DND-41 (cell line): ENCODE measurements around the gene CD96.

Source experiments
- ATAC-seq: fragments of 200-7000 bp; cut with Tn5 transposase; 3 replicates; pipeline ENCODE4 v1.9.1; 2021; ENCODE audit warnings: low read depth; ENCODE audit not compliant: insufficient read depth
- DNase-seq: peaks from one replicate; pipeline ENCODE4 v3.0.0-alpha.2; 2020
- H2AFZ ChIP-seq: 2 replicates; pipeline ENCODE4 v1.6.0; 2012; ENCODE audit warnings: low read depth, low read length
- H3K27ac ChIP-seq: 2 replicates; pipeline ENCODE4 v1.5.1; 2012; ENCODE audit warnings: low read length, inconsistent platforms
- H3K27me3 ChIP-seq: fragments of 200-600 bp; sonication (generic); 2 replicates; pipeline ENCODE4 v1.6.0; 2012; ENCODE audit warnings: low read length, mild to moderate bottlenecking, inconsistent platforms; ENCODE audit not compliant: insufficient read depth, poor library complexity
- H3K36me3 ChIP-seq: 2 replicates; pipeline ENCODE4 v1.5.1; 2012; ENCODE audit warnings: low read length, inconsistent platforms; ENCODE audit not compliant: insufficient read depth
- H3K4me1 ChIP-seq: 2 replicates; pipeline ENCODE4 v1.5.1; 2012; ENCODE audit warnings: mild to moderate bottlenecking, low read length; ENCODE audit not compliant: insufficient read depth
- H3K4me2 ChIP-seq: 2 replicates; pipeline ENCODE4 v1.6.0; 2012; ENCODE audit warnings: mild to moderate bottlenecking, moderate library complexity, low read length, inconsistent platforms; ENCODE audit not compliant: insufficient read depth
- H3K4me3 ChIP-seq, 2 experiments: fragments of 200-600 bp in 1 of 2; shearing (Covaris generic) in 1 of 2; 2 replicates each; pipeline ENCODE4 v1.5.1; 2012 to 2016; ENCODE audit warnings: inconsistent platforms in 2 of 2, low read length in 2 of 2, mild to moderate bottlenecking in 2 of 2, low read depth in 1 of 2, moderate library complexity in 1 of 2
- H3K79me2 ChIP-seq: 2 replicates; pipeline ENCODE4 v1.6.0; 2012; ENCODE audit warnings: low read length, inconsistent platforms; ENCODE audit not compliant: insufficient read depth
- H3K9ac ChIP-seq: 2 replicates; pipeline ENCODE4 v1.6.0; 2012; ENCODE audit warnings: low read depth, mild to moderate bottlenecking, inconsistent platforms, low read length, moderate library complexity
- H3K9me3 ChIP-seq: 2 replicates; pipeline ENCODE4 v1.5.1; 2012; ENCODE audit warnings: low read length, moderate library complexity, mild to moderate bottlenecking, inconsistent platforms; ENCODE audit not compliant: insufficient read depth, severe bottlenecking
- H4K20me1 ChIP-seq: 2 replicates; pipeline ENCODE4 v1.6.0; 2012; ENCODE audit warnings: low read length; ENCODE audit not compliant: insufficient read depth
- CTCF ChIP-seq: IDR thresholded peaks from 2 replicates; pipeline ENCODE4 v1.5.1; 2012; ENCODE audit warnings: borderline replicate concordance, low read length, moderate library complexity, mild to moderate bottlenecking; ENCODE audit not compliant: poor library complexity, severe bottlenecking; ENCODE audit errors: extremely low read depth
- EZH2 ChIP-seq: IDR thresholded peaks from 3 replicates; pipeline ENCODE4 v1.6.1; 2012; ENCODE audit warnings: borderline replicate concordance, low read depth, mild to moderate bottlenecking, moderate library complexity, low read length, inconsistent platforms; ENCODE audit not compliant: severe bottlenecking

CD96 gene

GRCh38 chr3:111690242-111690641, 148.2 kb downstream of the CD96 start:
- H3K4me1 ChIP-seq: no peaks in the 10 kb centered on the region
- DNase-seq: no peak

GRCh38 chr3:111691293-111691909, 149.4 kb downstream of the CD96 start:
- ATAC-seq (peak; percentile 63; the same call in 2 of the 3 replicates), DNase-seq (no peak)
- Histone ChIP-seq H3K9me3 (no peaks in the 10 kb centered on the region), H3K9ac (no peak overlapping the region), H3K4me2 (no peak overlapping the region), H3K36me3 (no peaks in the 10 kb centered on the region), H3K4me3 (no peak overlapping the region), H2AFZ (no peak overlapping the region), H3K79me2 (no peaks in the 10 kb centered on the region), H3K27ac (no peak overlapping the region), H3K4me1 (no peaks in the 10 kb centered on the region), H4K20me1 (no peaks in the 10 kb centered on the region), H3K27me3 (no peaks in the 10 kb centered on the region)
- TF ChIP-seq CTCF: peak; percentile 52
- no peak for TF ChIP-seq EZH2

More at GRCh38 chr3:111690242-111690641, 148.2 kb downstream of the CD96 start:
- Histone ChIP-seq H3K4me2 (no peak overlapping the region), H3K9me3 (no peaks in the 10 kb centered on the region), H3K9ac (no peak overlapping the region; the same call in 1 of the 2 replicates), H2AFZ (no peak overlapping the region), H3K27me3 (no peaks in the 10 kb centered on the region), H3K27ac (no peak overlapping the region), H4K20me1 (no peaks in the 10 kb centered on the region), H3K4me3 (no peak overlapping the region), H3K36me3 (no peaks in the 10 kb centered on the region), H3K79me2 (no peaks in the 10 kb centered on the region)
- TF ChIP-seq EZH2 (no peak), CTCF (no peak)
- ATAC-seq: no peak

GRCh38 chr3:111692593-111693552, 150.9 kb downstream of the CD96 start:
- Histone ChIP-seq H3K36me3 (no peaks in the 10 kb centered on the region), H3K4me1 (no peaks in the 10 kb centered on the region), H3K27ac (no peak overlapping the region), H3K9ac (no peak overlapping the region), H3K9me3 (no peaks in the 10 kb centered on the region), H3K4me2 (no peak overlapping the region), H2AFZ (no peak overlapping the region), H4K20me1 (no peaks in the 10 kb centered on the region), H3K4me3 (no peak overlapping the region), H3K79me2 (no peaks in the 10 kb centered on the region), H3K27me3 (no peaks in the 10 kb centered on the region)
- ATAC-seq: no peak
- TF ChIP-seq EZH2 (no peak), CTCF (no peak)
- DNase-seq: no peak
